Small intestine (tissue), 7 donors: ENCODE results near the gene LARGE1. TPM values are rescaled to one million over a fixed set of nuclear protein-coding genes. Genes with fewer than 3 reads are reported as not detected.

Experiments used
- DNase-seq, 2 donors: peaks; one replicate each; pipeline versions ENCODE4 v3.0.0 to v3.0.0-alpha.2; 2013
- FAIRE-seq: peaks from 2 replicates; lab custom pipeline; 2012; peaks lifted over from hg19 to GRCh38; lab: Jason Lieb, UNC
- H3K27ac ChIP-seq, 3 donors: one replicate each; pipeline ENCODE4 v1.5.1; 2013; ENCODE audit warnings: low read length in 2 of 3, mild to moderate bottlenecking in 2 of 3, control low read depth in 1 of 3, inconsistent platforms in 1 of 3, low read depth in 1 of 3, moderate library complexity in 1 of 3
- H3K27me3 ChIP-seq, 3 donors: one replicate each; pipeline ENCODE4 v1.6.1; 2013; ENCODE audit warnings: low read length in 3 of 3, inconsistent platforms in 1 of 3; ENCODE audit not compliant: control insufficient read depth in 3 of 3, insufficient read depth in 3 of 3
- H3K36me3 ChIP-seq, 3 donors: one replicate each; pipeline ENCODE4 v1.6.1; 2013; ENCODE audit warnings: low read length in 3 of 3, inconsistent platforms in 1 of 3, low read depth in 1 of 3, mild to moderate bottlenecking in 1 of 3, moderate library complexity in 1 of 3; ENCODE audit not compliant: control insufficient read depth in 3 of 3, insufficient read depth in 2 of 3
- H3K4me1 ChIP-seq, 3 donors: one replicate each; pipeline ENCODE4 v1.6.1; 2013; ENCODE audit warnings: low read length in 2 of 3, inconsistent platforms in 1 of 3, low read depth in 1 of 3, mild to moderate bottlenecking in 1 of 3, moderate library complexity in 1 of 3; ENCODE audit not compliant: control insufficient read depth in 3 of 3, insufficient read depth in 2 of 3
- H3K4me3 ChIP-seq, 3 donors: one replicate each; pipeline ENCODE4 v1.5.1; 2013; ENCODE audit warnings: low read length in 3 of 3, control low read depth in 1 of 3, inconsistent platforms in 1 of 3, low read depth in 1 of 3, mild to moderate bottlenecking in 1 of 3, moderate library complexity in 1 of 3
- H3K9me3 ChIP-seq, 2 donors: one replicate each; pipeline ENCODE4 v1.6.1; 2013; ENCODE audit warnings: low read depth in 1 of 2, low read length in 1 of 2; ENCODE audit not compliant: control insufficient read depth in 2 of 2, insufficient read depth in 1 of 2
- WGBS, 3 donors: extraction: QIAGEN DNeasy Blood & Tissue Kit; methylation state at CpG; one replicate each; pipeline ENCODE4 v1.1.7; 2013; 5-methylcytosine and 5-hydroxymethylcytosine counted together
- polyA plus RNA-seq, 4 donors: library from polyadenylated mRNA; stranded (reverse) in 3 of 4; unstranded in 1 of 4; fragments of 200-250 nt in 3 of 4; fragments of 120-200 nt in 1 of 4; gene quantifications; one replicate each; pipeline versions ENCODE4 v1.2.1 to v1.2.3, GENCODE V29; 2013
- donor health status: healthy with polysubstance abuse.
- donor health status: control.
- donor health status: control.
- donor health status: Bipolar disorder and iron deficiency.
- donor health status: healthy.

The LARGE1 gene
- polyA plus RNA-seq, 4 donors: 5.1 to 18.8 (median 8.0) TPM

DNA sequence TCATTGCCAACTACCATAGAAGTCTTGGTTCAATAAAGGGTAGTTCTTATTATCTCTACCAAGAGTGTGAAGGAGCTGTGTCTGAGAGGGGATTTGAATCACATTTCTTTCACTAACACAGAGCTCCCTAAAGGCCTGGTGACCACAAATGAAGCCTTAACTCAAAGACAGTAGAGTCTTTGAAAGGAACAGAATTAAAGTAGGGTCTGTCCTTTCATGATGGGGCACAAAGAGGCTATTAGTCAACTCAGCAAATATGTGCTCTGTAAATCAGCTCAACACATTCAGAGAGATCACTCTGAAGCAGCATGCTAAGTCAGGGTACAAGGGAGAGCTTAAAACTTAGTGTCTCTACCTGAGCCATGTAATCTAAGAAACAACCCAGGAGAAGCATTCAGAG is 649.7 kb downstream of the LARGE1 start:
- no peaks in the 10 kb centered on the region for H3K9me3 ChIP-seq
- FAIRE-seq: no peak
- H3K27ac ChIP-seq: no peak overlapping the region
- H3K27me3 ChIP-seq: no peaks in the 10 kb centered on the region
- no peak overlapping the region for H3K4me3 ChIP-seq
- no peaks in the 10 kb centered on the region for H3K4me1 ChIP-seq
- H3K36me3 ChIP-seq: peaks cover 0 to 12% (median 2%) of the 10 kb centered on the region in 3 donors
- no peak for DNase-seq

DNA sequence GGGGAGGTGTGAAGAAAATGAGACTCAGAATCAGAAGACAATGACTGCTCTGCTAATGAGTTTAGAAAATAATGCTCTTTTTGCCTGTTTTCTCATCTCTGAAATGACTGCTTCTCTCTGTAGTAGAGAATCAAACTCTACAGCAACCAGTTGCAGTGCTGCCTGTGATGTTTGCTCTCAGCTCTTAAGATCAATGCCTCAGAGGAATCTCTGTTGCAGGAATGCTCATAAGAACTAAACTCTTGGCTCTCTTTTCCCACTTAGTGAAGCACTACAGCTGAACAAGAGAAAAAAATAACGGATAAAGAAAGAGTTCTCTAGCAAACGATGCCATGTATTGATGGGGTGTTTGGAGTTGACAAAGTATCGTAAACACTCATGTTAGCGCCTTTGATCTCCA is 658.6 kb downstream of the LARGE1 start:
- H3K4me1 ChIP-seq: no peaks in the 10 kb centered on the region
- DNase-seq (no peak), FAIRE-seq (no peak)
- 60 to 72% (median 61%) methylated on average over 4 of the region's 4 CpGs for WGBS, 3 donors
- H3K27me3 ChIP-seq: peaks cover 0 to 7% (median 0%) of the 10 kb centered on the region in 3 donors
- no peaks in the 10 kb centered on the region for H3K9me3 ChIP-seq
- no peak overlapping the region for H3K4me3 ChIP-seq
- no peaks in the 10 kb centered on the region for H3K36me3 ChIP-seq
- no peak overlapping the region for H3K27ac ChIP-seq

DNA sequence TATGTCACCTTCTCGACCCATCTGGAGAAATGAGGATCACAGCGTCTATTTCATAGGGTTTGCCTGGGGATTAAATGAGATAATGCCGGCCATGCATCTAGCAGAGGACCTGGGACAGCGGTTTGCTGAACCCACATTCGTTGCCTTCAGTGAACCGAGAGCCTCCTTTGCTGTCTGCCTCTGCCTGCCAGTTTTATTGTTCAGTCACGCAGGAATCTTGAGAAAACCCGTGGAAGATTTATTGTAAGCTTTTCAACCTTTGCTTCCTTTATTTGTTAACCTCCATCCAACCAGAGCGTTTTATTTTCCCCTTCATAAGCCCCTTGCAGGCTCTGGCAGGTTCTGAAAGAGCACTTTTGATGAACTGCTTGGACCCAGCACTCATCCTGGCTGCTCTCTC is 659.8 kb downstream of the LARGE1 start:
- H3K9me3 ChIP-seq: no peaks in the 10 kb centered on the region
- no peak overlapping the region for H3K27ac ChIP-seq
- no peak for FAIRE-seq
- peaks cover 0 to 7% (median 0%) of the 10 kb centered on the region in 3 donors for H3K27me3 ChIP-seq
- 63 to 67% (median 64%) methylated on average over 9 of the region's 9 CpGs for WGBS, 3 donors
- no peaks in the 10 kb centered on the region for H3K4me1 ChIP-seq
- no peak overlapping the region for H3K4me3 ChIP-seq
- DNase-seq: no peak
- no peaks in the 10 kb centered on the region for H3K36me3 ChIP-seq

DNA sequence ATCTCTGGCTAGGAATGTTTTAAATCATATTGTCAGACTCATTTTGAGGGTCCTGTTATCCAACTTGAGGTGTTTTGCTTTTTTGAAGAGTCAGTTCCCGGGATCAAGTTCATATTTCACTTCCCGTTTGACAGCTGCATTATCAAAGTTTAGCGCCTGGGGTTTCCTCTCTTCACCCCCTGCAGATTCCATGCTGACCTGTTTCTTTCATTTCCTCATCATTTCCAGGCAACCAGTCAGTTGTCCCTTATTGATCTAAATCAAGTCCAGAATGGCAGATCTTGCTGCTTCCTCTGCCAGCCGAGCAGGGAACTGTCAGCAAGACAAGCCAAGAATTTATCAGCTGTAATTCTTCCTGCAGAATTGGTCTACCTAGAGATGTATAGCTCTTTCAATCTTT is 664.5 kb downstream of the LARGE1 start:
- FAIRE-seq: no peak
- 8 to 20% (median 17%) methylated on average over 4 of the region's 4 CpGs for WGBS, 3 donors

DNA sequence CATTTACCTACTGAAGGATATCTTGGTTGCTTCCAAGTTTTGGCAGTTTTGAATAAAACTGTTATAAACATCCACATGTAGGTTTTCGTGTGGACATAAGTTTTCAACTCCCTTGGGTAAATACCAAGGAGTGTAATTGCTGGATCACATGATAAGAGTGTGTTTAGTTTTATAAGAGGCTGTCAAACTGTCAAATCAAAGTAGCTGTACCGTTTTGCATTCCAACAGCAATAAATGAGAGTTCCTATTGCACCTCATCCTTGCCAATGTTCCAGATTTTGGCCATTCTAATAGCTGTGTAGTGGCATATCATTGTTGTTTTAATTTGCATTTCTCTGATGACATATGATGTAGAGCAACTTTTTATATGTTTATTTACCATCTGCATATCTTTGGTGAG is 671.3 kb downstream of the LARGE1 start:
- DNase-seq (no peak), FAIRE-seq (no peak)
- WGBS, 3 donors: 9 to 30% (median 12%) methylated on average over 2 of the region's 2 CpGs
- Histone ChIP-seq H3K4me1 (no peaks in the 10 kb centered on the region), H3K36me3 (no peaks in the 10 kb centered on the region), H3K27ac (no peak overlapping the region), H3K27me3 (no peaks in the 10 kb centered on the region), H3K9me3 (no peaks in the 10 kb centered on the region), H3K4me3 (no peak overlapping the region)

More for the DNA sequence above, 664.5 kb downstream of the LARGE1 start:
- no peaks in the 10 kb centered on the region for H3K4me1 ChIP-seq
- DNase-seq: no peak
- H3K27me3 ChIP-seq: peaks cover 0 to 4% (median 0%) of the 10 kb centered on the region in 3 donors
- H3K27ac ChIP-seq: no peak overlapping the region
- H3K4me3 ChIP-seq: no peak overlapping the region
- no peaks in the 10 kb centered on the region for H3K9me3 ChIP-seq
- no peaks in the 10 kb centered on the region for H3K36me3 ChIP-seq

DNA sequence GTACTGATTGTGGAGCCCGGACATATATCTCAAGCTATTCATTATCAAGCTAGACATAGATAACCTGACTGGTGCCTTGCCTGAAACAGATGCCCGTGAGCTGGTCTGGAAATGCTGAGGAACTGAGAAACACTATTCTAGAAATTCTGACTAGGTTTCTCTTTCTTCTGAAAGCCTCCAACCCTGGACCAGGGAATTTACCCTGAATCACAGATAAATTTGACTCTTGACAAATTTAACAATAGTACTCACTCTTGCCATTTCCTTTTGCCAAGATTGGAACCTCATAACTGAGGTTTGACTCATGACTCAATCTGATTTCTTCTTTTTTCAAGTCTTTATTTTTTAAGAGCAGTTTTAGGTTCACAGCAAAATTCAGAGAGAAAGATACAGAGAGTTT is 672.5 kb downstream of the LARGE1 start:
- FAIRE-seq (no peak), DNase-seq (no peak)
- Histone ChIP-seq H3K27me3 (no peaks in the 10 kb centered on the region), H3K4me1 (no peaks in the 10 kb centered on the region), H3K36me3 (no peaks in the 10 kb centered on the region), H3K9me3 (no peaks in the 10 kb centered on the region), H3K4me3 (no peak overlapping the region), H3K27ac (no peak overlapping the region)
- WGBS, 3 donors: 53 to 74% (median 59%) methylated on average over 2 of the region's 2 CpGs

DNA sequence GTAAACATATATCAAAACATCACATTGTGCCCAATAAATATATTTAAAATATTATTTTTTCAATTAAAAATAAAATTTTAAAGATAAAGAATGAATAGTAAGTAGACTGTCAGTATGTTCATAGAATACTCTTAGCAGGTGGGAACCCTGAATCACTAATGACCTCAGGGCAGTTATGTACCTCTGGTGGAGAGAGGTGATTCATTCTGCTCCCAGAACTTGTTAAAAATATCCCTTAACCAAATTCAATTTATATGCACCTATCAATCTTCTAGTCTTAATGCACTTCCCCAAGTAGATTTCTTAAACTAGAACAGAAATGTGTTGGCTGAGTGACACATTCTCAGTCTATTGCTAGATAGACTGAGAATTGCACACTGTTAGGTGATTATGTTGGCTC is 678.2 kb downstream of the LARGE1 start:
- DNase-seq: no peak
- no peak for FAIRE-seq
- Histone ChIP-seq H3K27ac (no peak overlapping the region), H3K27me3 (peaks cover 0 to 2% (median 0%) of the 10 kb centered on the region in 3 donors), H3K4me3 (no peak overlapping the region), H3K36me3 (no peaks in the 10 kb centered on the region), H3K4me1 (no peaks in the 10 kb centered on the region), H3K9me3 (no peaks in the 10 kb centered on the region)

DNA sequence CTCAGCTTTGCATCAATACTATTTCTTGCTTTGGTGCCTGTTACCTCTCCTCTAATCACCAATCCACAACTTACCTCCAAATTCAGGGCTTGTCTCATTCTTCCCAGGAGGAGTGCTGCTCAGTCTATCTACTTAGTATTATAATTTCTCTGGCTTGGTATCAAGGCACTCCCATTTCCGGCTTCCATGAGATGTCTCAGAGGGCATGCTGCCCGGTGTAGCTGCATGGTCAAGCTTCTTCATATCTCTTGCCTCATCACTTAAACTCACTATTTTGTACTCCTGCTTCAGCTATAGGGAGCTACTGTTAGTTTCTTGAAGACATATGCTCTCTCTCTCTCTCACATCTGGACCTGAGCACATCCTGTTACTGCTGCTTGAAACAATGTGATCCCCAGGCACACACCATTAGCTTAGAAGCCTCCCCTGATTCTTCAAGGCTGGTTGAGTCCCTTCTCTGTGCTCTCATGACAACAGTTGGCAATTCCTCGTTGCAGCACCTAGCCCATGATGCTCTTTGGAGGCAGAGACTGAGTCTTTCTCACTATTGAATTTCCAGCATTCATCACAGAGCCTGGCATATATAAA is 679.3 kb downstream of the LARGE1 start:
- H3K4me1 ChIP-seq: no peaks in the 10 kb centered on the region
- H3K27ac ChIP-seq: no peak overlapping the region
- FAIRE-seq: no peak

DNA sequence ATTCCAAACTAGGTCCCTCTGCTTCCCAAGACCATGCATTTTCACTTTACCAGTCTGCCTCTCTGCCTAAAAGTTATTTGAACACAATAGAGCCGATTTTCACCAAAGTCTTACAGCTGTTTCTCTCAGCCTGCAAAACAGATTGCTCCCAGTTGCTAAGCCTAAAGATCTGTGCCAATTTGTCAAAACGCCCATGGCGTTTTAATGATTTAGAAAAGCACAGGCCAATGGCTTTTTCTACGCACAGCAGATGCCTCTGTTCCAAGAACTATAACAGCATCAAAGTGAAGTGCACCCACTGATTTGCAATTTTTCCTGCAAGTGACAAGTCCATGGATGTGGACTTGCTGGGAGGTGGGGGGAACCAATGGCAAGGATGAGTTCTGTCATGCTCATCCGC is 688.2 kb downstream of the LARGE1 start:
- no peaks in the 10 kb centered on the region for H3K36me3 ChIP-seq
- no peak for FAIRE-seq
- 76 to 85% (median 78%) methylated on average over 5 of the region's 5 CpGs for WGBS, 3 donors
- H3K4me3 ChIP-seq: no peak overlapping the region
- no peak overlapping the region for H3K27ac ChIP-seq
- peaks cover 0 to 14% of the 10 kb centered on the region in 2 donors for H3K9me3 ChIP-seq
- H3K27me3 ChIP-seq: no peaks in the 10 kb centered on the region
- DNase-seq: no peak
- no peaks in the 10 kb centered on the region for H3K4me1 ChIP-seq

More for the DNA sequence above, 679.3 kb downstream of the LARGE1 start:
- WGBS, 3 donors: 63 to 67% (median 65%) methylated on average over 3 of the region's 3 CpGs
- H3K27me3 ChIP-seq: peaks cover 0 to 2% (median 0%) of the 10 kb centered on the region in 3 donors
- H3K4me3 ChIP-seq: no peak overlapping the region
- DNase-seq: no peak
- H3K9me3 ChIP-seq: no peaks in the 10 kb centered on the region
- H3K36me3 ChIP-seq: no peaks in the 10 kb centered on the region
